GM12878 (cell line): ENCODE results near the gene KIF3A. TPM values are rescaled to one million over a fixed set of nuclear protein-coding genes. Genes with fewer than 3 reads are reported as not detected.
A peak's percentile ranks its signal among the peaks of the same experiment; 100 is the strongest.

ENCODE experiments used
- ATAC-seq: fragments of 200-7000 bp; cut with Tn5 transposase; 3 replicates; pipeline ENCODE4 v1.9.1; 2020; ENCODE audit warnings: mild to moderate bottlenecking, moderate library complexity
- BruUV-seq: library from RNA; stranded (reverse); fragments of 400-500 nt; replicated peaks from 2 replicates; lab custom pipeline; 2021; lab: Mats Ljungman, UMichigan
- CTCF ChIA-PET: fragments of 300-600 bp; sonication (Branson Sonifier 250); formaldehyde crosslinking; extraction: SDS; loops from one replicate; lab custom pipeline; 2021; ENCODE audit warnings: inconsistent platforms; lab: Yijun Ruan, JAX
- POLR2A ChIA-PET: fragments of 350-600 bp; formaldehyde crosslinking; extraction: SDS; loops from one replicate; lab custom pipeline; 2021; ENCODE audit warnings: inconsistent platforms; lab: Charles Lee
- RAD21 ChIA-PET: fragments of 300-600 bp; sonication (Branson Sonifier 250); formaldehyde crosslinking; loops from one replicate; lab custom pipeline; 2023; ENCODE audit warnings: antibody characterized with exemption; ENCODE audit not compliant: unreplicated experiment; lab: Charles Lee
- SMC1A ChIA-PET: fragments of 300-600 bp; sonication (Branson Sonifier 250); formaldehyde crosslinking; loops from one replicate; lab custom pipeline; 2023; ENCODE audit not compliant: unreplicated experiment, uncharacterized antibody; lab: Charles Lee
- DNase-seq: peaks from one replicate; pipeline ENCODE4 v3.0.0-alpha.2; 2011; ENCODE audit warnings: low read depth, low spot score
- FAIRE-seq: peaks from 3 replicates; lab custom pipeline; 2011; peaks lifted over from hg19 to GRCh38; lab: Jason Lieb, UNC
- H2AFZ ChIP-seq: 2 replicates; pipeline ENCODE4 v1.6.0; 2011; ENCODE audit warnings: low read depth, low read length, control low read depth; ENCODE audit not compliant: control insufficient read depth
- H3K27ac ChIP-seq: 2 replicates; pipeline ENCODE4 v1.5.1; 2011; ENCODE audit warnings: control low read depth; ENCODE audit not compliant: control insufficient read depth, insufficient read depth
- H3K27me3 ChIP-seq, 2 experiments: replicated peaks in 1 of 2; 2 replicates each; pipeline versions ENCODE4 v1.6.0 to v1.6.1; 2011; ENCODE audit warnings: low read length in 1 of 2; ENCODE audit not compliant: control insufficient read depth in 2 of 2, insufficient read depth in 2 of 2
- H3K36me3 ChIP-seq, 2 experiments: 2 replicates each; pipeline ENCODE4 v1.5.1; 2011; ENCODE audit warnings: low read length in 1 of 2; ENCODE audit not compliant: control insufficient read depth in 2 of 2, insufficient read depth in 2 of 2
- H3K4me1 ChIP-seq: 2 replicates; pipeline ENCODE4 v1.6.1; 2011; ENCODE audit warnings: mild to moderate bottlenecking, low read length, moderate library complexity, mixed read lengths; ENCODE audit not compliant: control insufficient read depth, insufficient read depth
- H3K4me2 ChIP-seq: 2 replicates; pipeline ENCODE4 v1.6.0; 2011; ENCODE audit warnings: control low read depth; ENCODE audit not compliant: control insufficient read depth, insufficient read depth
- H3K4me3 ChIP-seq: fragments of 200-600 bp; sonication (generic); 2 replicates; pipeline ENCODE4 v1.5.1; 2016
- H3K79me2 ChIP-seq: 2 replicates; pipeline ENCODE4 v1.6.0; 2011; ENCODE audit warnings: low read length; ENCODE audit not compliant: control insufficient read depth, insufficient read depth
- H3K9ac ChIP-seq: 2 replicates; pipeline ENCODE4 v1.8.0; 2011; ENCODE audit warnings: low read length, control low read depth, mixed read lengths; ENCODE audit not compliant: control insufficient read depth, insufficient read depth
- H3K9me3 ChIP-seq: replicated peaks from 3 replicates; pipeline ENCODE4 v1.5.1; 2011; ENCODE audit warnings: mild to moderate bottlenecking, low read length; ENCODE audit not compliant: control insufficient read depth, insufficient read depth
- H4K20me1 ChIP-seq: 2 replicates; pipeline ENCODE4 v1.6.0; 2011; ENCODE audit not compliant: control insufficient read depth, insufficient read depth
- BRCA1 ChIP-seq: IDR thresholded peaks from 2 replicates; pipeline ENCODE4 v1.6.1; 2011; ENCODE audit warnings: low read depth, low read length, improper control_type of control experiment
- CEBPB ChIP-seq, 2 experiments: fragments of 150-350 bp in 1 of 2; IDR thresholded peaks; 2 replicates each; pipeline ENCODE4 v1.6.1; 2012 to 2014; ENCODE audit warnings: low read depth in 2 of 2, low read length in 2 of 2, borderline replicate concordance in 1 of 2, inconsistent platforms in 1 of 2
- GATAD2B ChIP-seq: fragments of 450-650 bp; conservative IDR thresholded peaks from 2 replicates; pipeline ENCODE4 v1.6.1; 2017; ENCODE audit warnings: low read depth, mild to moderate bottlenecking, moderate library complexity
- IKZF1 ChIP-seq: fragments of 450-650 bp; conservative IDR thresholded peaks from 2 replicates; pipeline ENCODE4 v1.6.1; 2017; ENCODE audit warnings: antibody characterized with exemption, mild to moderate bottlenecking
- IKZF2 ChIP-seq, 2 experiments: fragments of 450-650 bp; IDR thresholded peaks; 2 replicates each; pipeline ENCODE4 v1.6.1; 2017; ENCODE audit warnings: mild to moderate bottlenecking in 2 of 2, moderate library complexity in 2 of 2
- KAT2A ChIP-seq: conservative IDR thresholded peaks from 2 replicates; pipeline ENCODE4 v1.6.1; 2011; ENCODE audit warnings: low read depth, low read length; ENCODE audit not compliant: control insufficient read depth
- MEF2B ChIP-seq: fragments of 450-650 bp; IDR thresholded peaks from 2 replicates; pipeline ENCODE4 v1.6.1; 2018; ENCODE audit warnings: mild to moderate bottlenecking, moderate library complexity; ENCODE audit not compliant: partially characterized antibody, poor library complexity, severe bottlenecking
- MTA2 ChIP-seq: fragments of 450-650 bp; IDR thresholded peaks from 2 replicates; pipeline ENCODE4 v1.6.1; 2016; ENCODE audit warnings: low read depth, mild to moderate bottlenecking, moderate library complexity
- MTA3 ChIP-seq: IDR thresholded peaks from 2 replicates; pipeline ENCODE4 v1.6.1; 2012; ENCODE audit warnings: low read length, inconsistent platforms, borderline replicate concordance
- PML ChIP-seq: IDR thresholded peaks from 2 replicates; pipeline ENCODE4 v1.6.1; 2012; ENCODE audit warnings: low read length, inconsistent platforms
- RB1 ChIP-seq: fragments of 450-650 bp; formaldehyde crosslinking; IDR thresholded peaks from 2 replicates; pipeline ENCODE4 v1.6.1; 2017; ENCODE audit warnings: mild to moderate bottlenecking, borderline replicate concordance
- RBBP5 ChIP-seq: fragments of 200-600 bp; sonication (generic); conservative IDR thresholded peaks from 2 replicates; pipeline ENCODE4 v1.6.1; 2016
- RFX5 ChIP-seq: IDR thresholded peaks from 2 replicates; pipeline ENCODE4 v1.6.1; 2011; ENCODE audit warnings: low read depth, low read length, improper control_type of control experiment
- RUNX3 ChIP-seq: IDR thresholded peaks from 2 replicates; pipeline ENCODE4 v1.6.1; 2012; ENCODE audit warnings: low read length, inconsistent platforms
- SMAD5 ChIP-seq: IDR thresholded peaks from 2 replicates; pipeline ENCODE4 v1.6.1; 2016; ENCODE audit warnings: antibody characterized with exemption, low read depth
- ZNF274 ChIP-seq: IDR thresholded peaks from one replicate; pipeline ENCODE4 v1.8.0; 2011; ENCODE audit not compliant: insufficient read length, insufficient read depth
- WGBS: methylation state at CpG from one replicate; pipeline ENCODE4 v1.1.6; 2016; ENCODE audit warnings: low lambda C conversion rate; ENCODE audit not compliant: insufficient replicate concordance, insufficient coverage; ENCODE audit errors: missing lambda C conversion rate; 5-methylcytosine and 5-hydroxymethylcytosine counted together
- in situ Hi-C: fragments of 300-500 bp; cut with MboI; formaldehyde crosslinking; loops from 9 replicates; pipeline ENCODE4 v1.14.3; 2018; ENCODE audit warnings: mixed read lengths
- intact Hi-C: fragments of 100-400 bp; cut with micrococcal nuclease; formaldehyde crosslinking; loops from one replicate; pipeline ENCODE4 v1.14.2; 2022; ENCODE audit not compliant: unreplicated experiment
- polyA plus RNA-seq, 11 experiments: library from polyadenylated mRNA; depleted of rRNA in 4 of 11; unstranded in 6 of 11; stranded (reverse) in 5 of 11; fragments of >200 nt; fragmentation: Nextera tagmentation in 4 of 11; fragmentation: Illumina TruSeq in 1 of 11; extraction: Ambion mirVana in 4 of 11; extraction: Trizol in 1 of 11; gene quantifications; 1 replicate in 1 of 11; 2 replicates in 10 of 11; pipeline versions ENCODE4 v1.2.1 to v1.2.3, GENCODE V29; 2011 to 2016; ENCODE audit warnings: inconsistent platforms in 2 of 11, missing spikeins in 2 of 11, low read depth in 1 of 11
- total RNA-seq, 4 experiments: library from RNA; depleted of rRNA in 3 of 4; stranded (reverse); fragments of >200 nt in 3 of 4; fragmentation: Illumina TruSeq in 1 of 4; extraction: Trizol in 1 of 4; gene quantifications; 2 replicates each; pipeline versions ENCODE4 v1.2.1 to v1.2.3, GENCODE V29; 2013 to 2021
- TF ChIP-seq, protein P1 (sequence below): fragments of 450-650 bp; IDR thresholded peaks from 2 replicates; pipeline ENCODE4 v1.6.1; 2016; ENCODE audit warnings: mild to moderate bottlenecking
- TF ChIP-seq, protein P2 (sequence below): fragments of 150-350 bp; IDR thresholded peaks from 2 replicates; pipeline ENCODE4 v1.6.1; 2014; ENCODE audit warnings: mild to moderate bottlenecking, low read depth, low read length
- TF ChIP-seq, protein P3 (sequence below): IDR thresholded peaks from 2 replicates; pipeline ENCODE4 v1.6.1; 2011; ENCODE audit warnings: low read depth, low read length, improper control_type of control experiment, borderline replicate concordance

The KIF3A gene
- total and polyA plus RNA-seq, 10 of the 15 experiments (the other 5 are each of a cell fraction or from before 2014, with no cell fraction given), result 2.7 to 36.5 (median 10.0) TPM

DNA sequence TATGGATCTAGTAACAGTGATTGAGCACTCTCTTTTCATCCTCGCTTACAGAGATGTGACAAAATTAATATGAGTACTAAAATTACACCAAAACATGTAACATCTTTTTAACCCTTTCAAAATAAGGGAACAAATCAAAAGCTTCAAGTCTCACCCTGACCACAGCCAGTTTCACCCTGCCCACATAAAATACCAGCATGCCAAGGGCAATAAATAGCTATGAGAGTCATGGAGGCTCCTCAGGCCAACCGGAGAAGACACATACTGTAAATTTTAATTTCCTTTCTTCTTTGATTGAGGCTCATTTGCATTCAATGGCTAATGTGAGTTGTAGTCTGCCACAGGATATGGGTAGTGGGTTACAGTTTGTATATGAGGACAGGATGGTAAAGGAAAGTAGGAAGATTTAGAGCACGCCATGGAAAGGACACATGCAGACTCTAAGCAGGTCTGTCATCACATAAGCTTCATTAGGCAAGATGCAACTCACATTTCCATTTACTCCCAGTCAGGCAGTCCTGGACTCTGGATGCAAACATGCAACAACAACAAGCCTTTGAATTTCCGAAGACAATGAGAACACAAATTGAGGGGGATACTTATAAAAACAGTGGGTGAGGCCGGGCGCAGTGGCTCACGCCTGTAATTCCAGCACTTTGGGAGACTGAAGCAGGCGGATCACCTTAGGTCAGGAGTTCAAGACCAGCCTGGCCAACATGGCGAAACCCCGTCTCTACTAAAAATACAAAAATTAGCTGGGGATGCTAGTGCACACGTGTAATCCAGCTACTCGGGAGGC lies 52.2 kb downstream of the KIF3A start:
- DNase-seq, result no peak
- no peak overlapping the region for H3K4me3 ChIP-seq
- SMC1A ChIA-PET, result interaction anchor here (0.7 to 8.8 kb wide), 11 partner anchors 9 to 66 kb away, joined by 3 to 116 read pairs (median 3); partner anchors contain the start of gene IL4
- H3K27ac ChIP-seq, result no peak overlapping the region
- no peaks in the 10 kb centered on the region for H3K79me2 ChIP-seq
- in situ Hi-C loops, result no loop called here
- H4K20me1 ChIP-seq, result no peaks in the 10 kb centered on the region
- H3K9ac ChIP-seq, result no peak overlapping the region
- POLR2A ChIA-PET, result interaction anchor here (1.0 to 8.8 kb wide), 4 partner anchors 10 to 134 kb away, joined by 3 to 79 read pairs (median 5); partner anchors contain the start of gene IL4
- peaks cover 13% of the 10 kb centered on the region; the same call in 1 of the 2 replicates for H3K4me1 ChIP-seq
- H3K27me3 ChIP-seq, result no peaks in the 10 kb centered on the region
- H3K4me2 ChIP-seq, result no peak overlapping the region
- intact Hi-C loops, result no loop called here
- peak; percentile 75 for ATAC-seq
- BruUV-seq, result no TSS peak
- FAIRE-seq, result no peak
- 87% methylated on average over 12 of the region's 12 CpGs for WGBS
- no peaks in the 10 kb centered on the region for H3K9me3 ChIP-seq
- RAD21 ChIA-PET, result interaction anchor here (0.8 to 8.2 kb wide), 6 partner anchors 8 to 387 kb away, joined by 3 to 95 read pairs (median 4); no protein-coding TSS in a partner anchor
- CTCF ChIA-PET, result interaction anchor here (0.8 to 4.4 kb wide), 6 partner anchors 9 to 24 kb away, joined by 3 to 20 read pairs (median 4); partner anchors contain the start of gene IL4
- no peaks in the 10 kb centered on the region for H3K36me3 ChIP-seq
- H2AFZ ChIP-seq, result no peak overlapping the region
- TF ChIP-seq SMAD5 (no peak), CEBPB (IDR thresholded peaks at IDR 0.05; ENCODE audit: borderline replicate concordance in 1 of 2, low read depth in 2 of 2, low read length in 2 of 2) (no peak), RUNX3 (peak; percentile 75), RB1 (no peak), RFX5 (no peak), IKZF1 (peak; percentile 40; the same call in 1 of the 2 replicates), GATAD2B (0 out of 2 replicates have a peak, but pooled peaks have one; percentile 36), IKZF2 (IDR thresholded peaks at IDR 0.05) (peak; percentile 49 to 55; a peak in 2 of 4 replicates), RBBP5 (no peak), ZNF274 (no peak), BRCA1 (no peak), KAT2A (no peak), PML (no peak), MTA3 (no peak), MTA2 (peak; percentile 60; the same call in 1 of the 2 replicates), MEF2B (peak; percentile 57)
- TF ChIP-seq, protein P1, sequence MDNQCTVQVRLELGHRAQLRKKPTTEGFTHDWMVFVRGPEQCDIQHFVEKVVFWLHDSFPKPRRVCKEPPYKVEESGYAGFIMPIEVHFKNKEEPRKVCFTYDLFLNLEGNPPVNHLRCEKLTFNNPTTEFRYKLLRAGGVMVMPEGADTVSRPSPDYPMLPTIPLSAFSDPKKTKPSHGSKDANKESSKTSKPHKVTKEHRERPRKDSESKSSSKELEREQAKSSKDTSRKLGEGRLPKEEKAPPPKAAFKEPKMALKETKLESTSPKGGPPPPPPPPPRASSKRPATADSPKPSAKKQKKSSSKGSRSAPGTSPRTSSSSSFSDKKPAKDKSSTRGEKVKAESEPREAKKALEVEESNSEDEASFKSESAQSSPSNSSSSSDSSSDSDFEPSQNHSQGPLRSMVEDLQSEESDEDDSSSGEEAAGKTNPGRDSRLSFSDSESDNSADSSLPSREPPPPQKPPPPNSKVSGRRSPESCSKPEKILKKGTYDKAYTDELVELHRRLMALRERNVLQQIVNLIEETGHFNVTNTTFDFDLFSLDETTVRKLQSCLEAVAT, result no peak
- TF ChIP-seq, protein P2, sequence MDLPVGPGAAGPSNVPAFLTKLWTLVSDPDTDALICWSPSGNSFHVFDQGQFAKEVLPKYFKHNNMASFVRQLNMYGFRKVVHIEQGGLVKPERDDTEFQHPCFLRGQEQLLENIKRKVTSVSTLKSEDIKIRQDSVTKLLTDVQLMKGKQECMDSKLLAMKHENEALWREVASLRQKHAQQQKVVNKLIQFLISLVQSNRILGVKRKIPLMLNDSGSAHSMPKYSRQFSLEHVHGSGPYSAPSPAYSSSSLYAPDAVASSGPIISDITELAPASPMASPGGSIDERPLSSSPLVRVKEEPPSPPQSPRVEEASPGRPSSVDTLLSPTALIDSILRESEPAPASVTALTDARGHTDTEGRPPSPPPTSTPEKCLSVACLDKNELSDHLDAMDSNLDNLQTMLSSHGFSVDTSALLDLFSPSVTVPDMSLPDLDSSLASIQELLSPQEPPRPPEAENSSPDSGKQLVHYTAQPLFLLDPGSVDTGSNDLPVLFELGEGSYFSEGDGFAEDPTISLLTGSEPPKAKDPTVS, result no peak
- TF ChIP-seq, protein P3, sequence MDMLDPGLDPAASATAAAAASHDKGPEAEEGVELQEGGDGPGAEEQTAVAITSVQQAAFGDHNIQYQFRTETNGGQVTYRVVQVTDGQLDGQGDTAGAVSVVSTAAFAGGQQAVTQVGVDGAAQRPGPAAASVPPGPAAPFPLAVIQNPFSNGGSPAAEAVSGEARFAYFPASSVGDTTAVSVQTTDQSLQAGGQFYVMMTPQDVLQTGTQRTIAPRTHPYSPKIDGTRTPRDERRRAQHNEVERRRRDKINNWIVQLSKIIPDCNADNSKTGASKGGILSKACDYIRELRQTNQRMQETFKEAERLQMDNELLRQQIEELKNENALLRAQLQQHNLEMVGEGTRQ, result no peak
